HCT116 (cell line): ENCODE measurements around the gene CENPF. TPM values are rescaled to one million over a fixed set of nuclear protein-coding genes. Genes with fewer than 3 reads are reported as not detected.

Experiments
- ATAC-seq: fragments of 200-7000 bp; cut with Tn5 transposase; 2 replicates; pipeline ENCODE4 v1.9.1; 2020; ENCODE audit warnings: mild to moderate bottlenecking, moderate library complexity
- BruUV-seq: library from RNA; stranded (reverse); fragments of 400-500 nt; replicated peaks from 2 replicates; lab custom pipeline; 2021; lab: Mats Ljungman, UMichigan
- CTCF ChIA-PET: fragments of 300-600 bp; sonication (Branson Sonifier 250); formaldehyde crosslinking; loops from one replicate; lab custom pipeline; 2021; ENCODE audit warnings: antibody characterized with exemption; lab: Charles Lee
- POLR2A ChIA-PET: fragments of 300-600, 350-600 bp; sonication (Branson Sonifier 250); formaldehyde crosslinking; loops from one replicate; lab custom pipeline; 2021; ENCODE audit warnings: antibody characterized with exemption; lab: Charles Lee
- RAD21 ChIA-PET, 2 experiments: fragments of 300-600 bp; sonication (Branson Sonifier 250); formaldehyde crosslinking; loops; one replicate each; lab custom pipeline; 2023; ENCODE audit warnings: low total read pairs in 2 of 2; ENCODE audit not compliant: uncharacterized antibody in 2 of 2, unreplicated experiment in 2 of 2, low non-redundant PET in 1 of 2; lab: Charles Lee
- DNase-seq: peaks from one replicate; pipeline ENCODE4 v3.0.0-alpha.2; 2010; ENCODE audit warnings: low read depth, low spot score
- H2AFZ ChIP-seq: fragments of 200-600 bp; shearing (Covaris generic), sonication (generic); 2 replicates; pipeline ENCODE4 v1.6.1; 2017; ENCODE audit warnings: low read depth, mixed run types, mixed read lengths, antibody characterized with exemption, low read length; ENCODE audit not compliant: poor library complexity, severe bottlenecking
- H3K27ac ChIP-seq: 2 replicates; pipeline ENCODE4 v1.5.1; 2012; ENCODE audit warnings: low read depth, low read length
- H3K27me3 ChIP-seq: fragments of 200-600 bp; sonication (generic); 2 replicates; pipeline ENCODE4 v1.6.1; 2016; ENCODE audit warnings: mixed run types, low read length, mixed read lengths; ENCODE audit not compliant: insufficient read depth
- H3K36me3 ChIP-seq, 2 experiments: fragments of 200-500 bp in 1 of 2; fragments of 200-600 bp in 1 of 2; sonication (Bioruptor generic) in 1 of 2; sonication (generic) in 1 of 2; 2 replicates each; pipeline versions ENCODE4 v1.5.1 to v1.6.1; 2014 to 2016; ENCODE audit warnings: low read length in 2 of 2, inconsistent platforms in 1 of 2, mixed read lengths in 1 of 2, mixed run types in 1 of 2; ENCODE audit not compliant: insufficient read depth in 2 of 2, control insufficient read depth in 1 of 2
- H3K4me1 ChIP-seq, 2 experiments: fragments of 200-600 bp in 1 of 2; sonication (generic) in 1 of 2; 2 replicates each; pipeline versions ENCODE4 v1.5.1 to v1.6.1; 2012 to 2017; ENCODE audit warnings: low read length in 2 of 2, inconsistent platforms in 1 of 2, mild to moderate bottlenecking in 1 of 2, mixed read lengths in 1 of 2, mixed run types in 1 of 2, moderate library complexity in 1 of 2; ENCODE audit not compliant: insufficient read depth in 2 of 2, control insufficient read depth in 1 of 2
- H3K4me2 ChIP-seq: fragments of 200-600 bp; sonication (generic); 2 replicates; pipeline ENCODE4 v1.6.1; 2017; ENCODE audit warnings: mixed run types, low read length, mixed read lengths
- H3K4me3 ChIP-seq, 2 experiments: fragments of 200-600 bp in 1 of 2; sonication (generic) in 1 of 2; replicated peaks in 1 of 2; 2 replicates each; pipeline ENCODE4 v1.5.1; 2011 to 2016; ENCODE audit warnings: low read length in 2 of 2, control low read depth in 1 of 2, low read depth in 1 of 2, mild to moderate bottlenecking in 1 of 2, mixed read lengths in 1 of 2, mixed run types in 1 of 2
- H3K79me2 ChIP-seq: fragments of 200-600 bp; sonication (generic); 2 replicates; pipeline ENCODE4 v1.6.1; 2017; ENCODE audit warnings: mild to moderate bottlenecking, mixed run types, low read length, moderate library complexity, mixed read lengths; ENCODE audit not compliant: insufficient read depth
- H3K9ac ChIP-seq: fragments of 200-600 bp; sonication (generic); 2 replicates; pipeline ENCODE4 v1.6.1; 2016; ENCODE audit warnings: low read length, mixed read lengths
- H3K9me2 ChIP-seq: fragments of 200-600 bp; sonication (generic), shearing (Covaris generic); 2 replicates; pipeline ENCODE4 v1.6.1; 2017; ENCODE audit warnings: mixed run types, mild to moderate bottlenecking, moderate library complexity; ENCODE audit not compliant: insufficient read depth
- H3K9me3 ChIP-seq, 2 experiments: fragments of 200-500 bp in 1 of 2; fragments of 200-600 bp in 1 of 2; sonication (Bioruptor generic) in 1 of 2; sonication (generic) in 1 of 2; 2 replicates each; pipeline ENCODE4 v1.6.1; 2014 to 2017; ENCODE audit warnings: low read length in 2 of 2, mixed read lengths in 2 of 2, inconsistent platforms in 1 of 2, low read depth in 1 of 2, mild to moderate bottlenecking in 1 of 2, mixed run types in 1 of 2, moderate library complexity in 1 of 2; ENCODE audit not compliant: control insufficient read depth in 1 of 2, insufficient read depth in 1 of 2
- H4K20me1 ChIP-seq: fragments of 200-600 bp; sonication (generic), shearing (Covaris generic); 2 replicates; pipeline ENCODE4 v1.6.1; 2017; ENCODE audit warnings: mixed run types, mild to moderate bottlenecking, moderate library complexity; ENCODE audit not compliant: insufficient read depth
- CEBPB ChIP-seq: IDR thresholded peaks from 2 replicates; pipeline ENCODE4 v1.6.1; 2012; ENCODE audit warnings: low read depth
- CTCF ChIP-seq, 3 experiments: fragments of 200-600 bp in 1 of 3; sonication (generic) in 1 of 3; IDR thresholded peaks in 2 of 3; conservative IDR thresholded peaks in 1 of 3; 2 replicates each; pipeline ENCODE4 v1.5.1; 2012 to 2017; ENCODE audit warnings: low read depth in 2 of 3, low read length in 2 of 3, antibody characterized with exemption in 1 of 3, borderline replicate concordance in 1 of 3, control low read depth in 1 of 3, mild to moderate bottlenecking in 1 of 3, mixed read lengths in 1 of 3, mixed run types in 1 of 3, moderate library complexity in 1 of 3; ENCODE audit not compliant: insufficient read depth in 1 of 3
- EZH2phosphoT487 ChIP-seq: fragments of 200-600 bp; IDR thresholded peaks from 2 replicates; pipeline ENCODE4 v1.6.1; 2018; ENCODE audit warnings: antibody characterized with exemption, borderline replicate concordance
- FOSL1 ChIP-seq: IDR thresholded peaks from 2 replicates; pipeline ENCODE4 v1.6.1; 2012; ENCODE audit warnings: low read depth
- SP1 ChIP-seq: IDR thresholded peaks from 2 replicates; pipeline ENCODE4 v1.6.1; 2012; ENCODE audit warnings: low read depth
- ZFX ChIP-seq: fragments of 450-650 bp; IDR thresholded peaks from 2 replicates; pipeline ENCODE4 v1.6.1; 2017
- ZNF274 ChIP-seq: fragments of 200-500 bp; sonication (Bioruptor generic); IDR thresholded peaks from 2 replicates; pipeline ENCODE4 v1.6.1; 2014; ENCODE audit warnings: mild to moderate bottlenecking, low read depth, low read length, inconsistent platforms
- intact Hi-C: fragments of 100-400 bp; cut with micrococcal nuclease; formaldehyde crosslinking; loops from 2 replicates; pipeline ENCODE4 v1.10.0; 2022
- total RNA-seq: library from RNA; stranded (reverse); gene quantifications from one replicate; pipeline ENCODE4 v1.2.1, GENCODE V29; 2021; ENCODE audit not compliant: unreplicated experiment

CENPF gene
- total RNA-seq, 1 experiment from 2014 or later = 120 TPM

- RAD21 ChIA-PET = no interaction called here
Measured at GRCh38 chr1:214637125-214637524, 34.1 kb downstream of the CENPF start.

More at GRCh38 chr1:214637125-214637524, 34.1 kb downstream of the CENPF start:
- H3K9me3 ChIP-seq = no peaks in the 10 kb centered on the region
- no peak overlapping the region for H2AFZ ChIP-seq
- H3K4me1 ChIP-seq = no peaks in the 10 kb centered on the region
- CTCF ChIA-PET = no interaction called here
- H3K4me2 ChIP-seq = no peak overlapping the region
- BruUV-seq = no TSS peak
- no peaks in the 10 kb centered on the region for H3K9me2 ChIP-seq
- TF ChIP-seq FOSL1 (no peak), ZFX (no peak), CTCF (IDR thresholded peaks at IDR 0.05 in 2 of 3, conservative IDR thresholded peaks at IDR 0.05 in 1 of 3; ENCODE audit: borderline replicate concordance in 1 of 3, insufficient read depth in 1 of 3, low read depth in 2 of 3, low read length in 2 of 3) (no peak), CEBPB (no peak), EZH2phosphoT487 (no peak), ZNF274 (no peak), SP1 (no peak)
- TF ChIP-seq, all 23 proteins: peak for 0
- no peaks in the 10 kb centered on the region for H3K27me3 ChIP-seq
- peaks cover 55 to 59% of the 10 kb centered on the region in 2 experiments for H3K36me3 ChIP-seq
- H3K4me3 ChIP-seq = no peak overlapping the region
- no peak overlapping the region for H3K9ac ChIP-seq
- peaks cover 17% of the 10 kb centered on the region; the same call in 1 of the 2 replicates for H3K79me2 ChIP-seq
- ATAC-seq = no peak
- intact Hi-C loops = loop anchor here (2.0 kb wide), 1 partner anchor 890 kb away; no protein-coding TSS in a partner anchor
- no peak for DNase-seq
- no peaks in the 10 kb centered on the region for H4K20me1 ChIP-seq
- POLR2A ChIA-PET = no interaction called here
- H3K27ac ChIP-seq = no peak overlapping the region
